ENCODE results near the gene SPNS2.

- TF ChIP-seq POLR2A (IDR thresholded peaks at IDR 0.05), result no peak
- TF ChIP-seq, protein P1, sequence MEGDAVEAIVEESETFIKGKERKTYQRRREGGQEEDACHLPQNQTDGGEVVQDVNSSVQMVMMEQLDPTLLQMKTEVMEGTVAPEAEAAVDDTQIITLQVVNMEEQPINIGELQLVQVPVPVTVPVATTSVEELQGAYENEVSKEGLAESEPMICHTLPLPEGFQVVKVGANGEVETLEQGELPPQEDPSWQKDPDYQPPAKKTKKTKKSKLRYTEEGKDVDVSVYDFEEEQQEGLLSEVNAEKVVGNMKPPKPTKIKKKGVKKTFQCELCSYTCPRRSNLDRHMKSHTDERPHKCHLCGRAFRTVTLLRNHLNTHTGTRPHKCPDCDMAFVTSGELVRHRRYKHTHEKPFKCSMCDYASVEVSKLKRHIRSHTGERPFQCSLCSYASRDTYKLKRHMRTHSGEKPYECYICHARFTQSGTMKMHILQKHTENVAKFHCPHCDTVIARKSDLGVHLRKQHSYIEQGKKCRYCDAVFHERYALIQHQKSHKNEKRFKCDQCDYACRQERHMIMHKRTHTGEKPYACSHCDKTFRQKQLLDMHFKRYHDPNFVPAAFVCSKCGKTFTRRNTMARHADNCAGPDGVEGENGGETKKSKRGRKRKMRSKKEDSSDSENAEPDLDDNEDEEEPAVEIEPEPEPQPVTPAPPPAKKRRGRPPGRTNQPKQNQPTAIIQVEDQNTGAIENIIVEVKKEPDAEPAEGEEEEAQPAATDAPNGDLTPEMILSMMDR (IDR thresholded peaks at IDR 0.05), result no peak
These were observed 49.4 kb downstream of the SPNS2 start for GRCh38 chr17:4548061-4548461.

Measured in body of pancreas (tissue), 4 donors.